Esophagus squamous epithelium (tissue), 5 donors: Measurements from ENCODE around the gene RAB22A. TPM values are rescaled to one million over a fixed set of nuclear protein-coding genes. Genes with fewer than 3 reads are reported as not detected.

Experiments
- DNase-seq: peaks from one replicate; lab custom pipeline; 2025; lab: John Stamatoyannopoulos, UW
- H3K27ac ChIP-seq, 4 donors: fragments of 200-600 bp; sonication (generic); one replicate each; pipeline ENCODE4 v1.5.1; 2016 to 2019; ENCODE audit warnings: mild to moderate bottlenecking in 1 of 4
- H3K27me3 ChIP-seq, 4 donors: fragments of 200-600 bp; sonication (generic); 1 replicate in 3 of 4; 2 replicates in 1 of 4; pipeline versions ENCODE4 v1.5.1 to v1.6.0; 2017 to 2021; ENCODE audit warnings: antibody characterized with exemption in 1 of 4
- H3K36me3 ChIP-seq, 3 donors: fragments of 200-600 bp; sonication (generic); one replicate each; pipeline ENCODE4 v1.5.1; 2016 to 2019
- H3K4me1 ChIP-seq, 3 donors: fragments of 200-600 bp; sonication (generic); one replicate each; pipeline ENCODE4 v1.5.1; 2017 to 2019
- H3K4me3 ChIP-seq, 4 donors: fragments of 200-600 bp; sonication (generic); 1 replicate in 3 of 4; 2 replicates in 1 of 4; pipeline ENCODE4 v1.5.1; 2016 to 2019; ENCODE audit warnings: mild to moderate bottlenecking in 2 of 4, moderate library complexity in 1 of 4
- H3K9me3 ChIP-seq, 3 donors: fragments of 200-600 bp; sonication (generic); one replicate each; pipeline ENCODE4 v1.5.1; 2016 to 2019
- CTCF ChIP-seq, 6 experiments: fragments of 450-650 bp in 4 of 6; fragments of 200-600 bp in 2 of 6; sonication (generic) in 2 of 6; IDR thresholded peaks; one replicate each; pipeline ENCODE4 v1.5.1; 2016 to 2019; ENCODE audit warnings: antibody characterized with exemption in 6 of 6, mild to moderate bottlenecking in 4 of 6, moderate library complexity in 4 of 6
- POLR2A ChIP-seq, 4 donors: fragments of 450-650 bp; IDR thresholded peaks; one replicate each; pipeline ENCODE4 v1.6.1; 2017; ENCODE audit warnings: antibody characterized with exemption in 4 of 4, mild to moderate bottlenecking in 4 of 4, moderate library complexity in 3 of 4
- WGBS, 2 donors: methylation state at CpG; one replicate each; pipeline ENCODE4 v1.1.5; 2018; 5-methylcytosine and 5-hydroxymethylcytosine counted together
- intact Hi-C: fragments of 100-400 bp; cut with DNase I; formaldehyde crosslinking; loops from one replicate; pipeline ENCODE4 v1.15.0; 2022
- total RNA-seq, 4 donors: library from RNA; depleted of rRNA; stranded (reverse); fragments of >200 nt; gene quantifications; one replicate each; pipeline ENCODE4 v1.1.0, GENCODE V29; 2016
- donor health status: DM: yes; HTN: yes; CAD: no.

The RAB22A gene
- total RNA-seq, 4 donors from 2014 or later, result 18.4 to 33.2 (median 21.4) TPM

DNA sequence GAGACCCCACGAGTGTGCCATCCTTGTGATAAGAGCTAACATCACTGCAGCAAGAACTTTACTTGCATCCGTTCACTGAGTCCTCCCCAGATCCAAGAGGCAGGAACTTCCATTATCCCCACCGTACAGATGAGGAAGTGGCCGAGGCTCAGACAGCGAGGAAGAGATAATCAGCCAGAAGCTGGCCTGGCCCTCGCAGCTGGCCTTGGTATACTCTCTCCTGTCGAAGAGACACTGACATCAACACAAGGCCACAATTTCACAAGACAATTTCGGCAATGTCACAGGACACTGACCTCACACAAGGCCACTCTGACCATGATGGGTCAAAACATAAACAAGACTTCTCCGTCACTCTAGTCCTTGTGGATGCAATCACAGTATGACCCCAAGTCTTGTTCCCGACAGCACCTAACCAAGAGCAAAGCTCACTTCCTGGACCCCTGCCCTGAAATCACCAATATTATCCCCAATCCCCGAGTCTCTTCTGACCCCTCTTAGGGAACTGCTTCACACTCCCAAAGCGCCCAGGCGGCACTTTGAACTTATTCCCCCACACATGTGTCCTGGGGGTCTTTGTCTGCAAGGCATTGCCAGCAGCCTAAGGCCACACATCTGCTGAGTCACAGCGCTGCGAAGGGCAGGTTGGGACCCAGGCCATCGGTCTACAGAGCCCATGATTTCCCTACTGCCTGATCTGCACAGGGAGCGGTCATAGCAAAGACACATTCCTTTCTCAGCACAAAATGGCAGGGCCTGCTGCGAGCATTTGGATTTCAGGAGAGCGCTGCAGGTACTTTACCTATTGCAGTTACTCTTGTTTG lies 64.7 kb downstream of the RAB22A start:
- WGBS, 2 donors, result 69 to 73% methylated on average over 15 to 18 of the region's 19 CpGs
- DNase-seq, result no peak
- TF ChIP-seq POLR2A (IDR thresholded peaks at IDR 0.05), result no peak
- TF ChIP-seq CTCF (IDR thresholded peaks at IDR 0.05), result no peak
- H3K36me3 ChIP-seq, result peaks cover 0 to 1% (median 0%) of the 10 kb centered on the region in 3 donors
- H3K27me3 ChIP-seq, result peaks cover 0 to 5% (median 0%) of the 10 kb centered on the region in 4 donors
- intact Hi-C loops, result no loop called here
- no peak overlapping the region for H3K27ac ChIP-seq
- H3K4me3 ChIP-seq, result no peak overlapping the region
- no peaks in the 10 kb centered on the region for H3K9me3 ChIP-seq
- H3K4me1 ChIP-seq, result no peaks in the 10 kb centered on the region

DNA sequence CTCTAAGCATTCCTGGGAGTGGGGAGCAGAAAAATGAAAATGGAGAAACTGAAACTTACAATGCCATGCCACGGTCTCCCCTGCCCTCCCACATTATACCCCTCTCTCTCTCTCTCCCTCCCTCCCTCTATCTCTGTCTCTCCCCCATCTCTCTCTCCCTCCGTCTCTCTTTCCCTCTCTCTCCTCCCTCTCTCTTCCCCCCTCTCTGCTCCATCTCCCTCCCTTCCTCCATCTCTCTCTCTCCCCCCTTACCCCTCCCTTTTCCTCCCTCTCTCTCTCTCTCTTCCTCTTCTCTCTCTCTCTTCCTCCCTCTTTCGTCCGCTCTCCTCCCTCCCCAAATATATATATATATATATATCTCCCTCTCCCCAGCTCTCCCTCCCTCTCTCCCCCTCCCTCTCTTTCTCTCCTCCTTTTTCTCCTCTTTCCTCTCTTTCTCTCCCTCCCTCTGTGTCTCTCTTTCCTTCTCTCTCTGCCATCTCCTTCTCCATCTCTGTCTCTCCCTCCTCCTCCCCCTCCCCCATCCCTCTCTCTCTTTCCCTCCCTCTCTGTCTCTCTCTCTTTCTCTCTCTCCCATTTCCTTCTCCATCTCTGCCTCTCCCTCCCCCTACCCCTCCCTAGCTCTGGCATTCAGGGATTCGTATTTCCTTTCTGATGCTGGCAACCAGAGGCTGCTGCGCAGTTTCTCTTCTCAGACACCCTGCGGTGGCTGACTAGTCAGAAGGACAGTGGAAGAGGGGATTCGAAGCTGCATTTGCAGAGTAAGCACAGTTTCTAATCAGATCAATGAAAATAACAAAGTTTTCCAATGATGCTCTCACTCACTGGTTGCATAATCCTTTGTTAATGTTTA lies 65.6 kb downstream of the RAB22A start:
- WGBS, 2 donors, result 49 to 52% methylated on average over 8 of the region's 8 CpGs
- Histone ChIP-seq H3K27ac (no peak overlapping the region), H3K4me1 (no peaks in the 10 kb centered on the region), H3K4me3 (no peak overlapping the region), H3K36me3 (no peaks in the 10 kb centered on the region), H3K27me3 (peaks cover 0 to 5% (median 0%) of the 10 kb centered on the region in 4 donors), H3K9me3 (no peaks in the 10 kb centered on the region)
- intact Hi-C loops, result no loop called here
- no peak for DNase-seq
- no peak for TF ChIP-seq CTCF (IDR thresholded peaks at IDR 0.05)
- TF ChIP-seq POLR2A (IDR thresholded peaks at IDR 0.05), result no peak

DNA sequence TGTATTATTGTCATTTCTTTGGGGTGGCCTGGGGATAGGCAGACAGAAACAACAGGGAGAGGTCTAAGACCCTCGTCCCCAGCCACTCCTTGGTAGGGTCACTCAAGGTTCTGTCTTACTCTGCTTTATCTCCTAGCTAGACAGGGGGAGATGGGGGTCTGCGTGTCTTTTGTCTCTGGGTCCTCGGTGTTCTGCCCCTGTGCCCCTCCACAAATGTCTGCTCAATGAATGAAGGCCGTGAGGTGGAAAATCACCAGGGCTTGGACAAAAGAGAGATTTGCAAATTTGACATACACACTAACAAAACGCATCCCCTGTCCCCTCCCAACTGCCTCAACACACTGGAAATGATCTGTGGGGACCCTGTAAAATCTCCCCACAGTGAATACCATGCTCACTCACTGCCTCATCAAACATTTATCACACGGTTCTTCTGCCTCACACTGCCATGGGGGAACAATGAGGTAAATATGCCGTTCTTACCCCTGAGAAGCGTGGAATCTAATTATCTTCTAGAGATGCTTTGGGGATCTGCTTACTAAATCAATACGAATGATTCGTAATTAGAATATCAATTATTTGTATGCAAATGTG lies 66.3 kb downstream of the RAB22A start:
- DNase-seq, result no peak
- no peak overlapping the region for H3K27ac ChIP-seq
- TF ChIP-seq CTCF (IDR thresholded peaks at IDR 0.05), result no peak
- no peak for TF ChIP-seq POLR2A (IDR thresholded peaks at IDR 0.05)
- intact Hi-C loops, result no loop called here
- no peaks in the 10 kb centered on the region for H3K36me3 ChIP-seq
- H3K4me1 ChIP-seq, result no peaks in the 10 kb centered on the region
- H3K4me3 ChIP-seq, result no peak overlapping the region
- H3K9me3 ChIP-seq, result no peaks in the 10 kb centered on the region
- WGBS, 2 donors, result 68 to 76% methylated on average over 10 of the region's 10 CpGs
- H3K27me3 ChIP-seq, result peaks cover 0 to 5% (median 0%) of the 10 kb centered on the region in 4 donors

DNA sequence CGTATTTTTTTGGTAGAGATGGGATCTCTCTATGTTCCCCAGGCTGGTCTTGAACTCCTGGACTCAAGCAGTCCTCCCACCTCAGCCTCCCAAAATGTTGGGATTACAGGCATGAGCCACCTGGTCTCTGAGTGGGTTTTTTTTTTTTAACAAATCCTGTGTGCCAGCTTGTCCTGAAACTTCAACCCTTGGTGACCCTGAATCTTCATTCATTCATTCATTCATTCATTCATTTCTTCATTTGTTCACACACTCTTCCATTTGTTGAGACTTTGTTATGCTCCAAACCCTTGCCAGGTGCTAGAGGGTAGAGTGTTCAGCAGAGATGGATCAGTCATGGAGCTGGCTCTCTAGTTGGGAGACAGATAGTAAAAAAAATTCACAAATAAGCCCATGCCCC lies 67.5 kb downstream of the RAB22A start:
- peaks cover 0 to 15% (median 0%) of the 10 kb centered on the region in 4 donors for H3K27me3 ChIP-seq
- H3K36me3 ChIP-seq, result no peaks in the 10 kb centered on the region
- H3K27ac ChIP-seq, result no peak overlapping the region
- WGBS, 2 donors, result 70 to 73% methylated on average over 1 of the region's 1 CpG
- TF ChIP-seq POLR2A (IDR thresholded peaks at IDR 0.05) (no peak), CTCF (IDR thresholded peaks at IDR 0.05) (no peak)
- intact Hi-C loops, result no loop called here
- H3K4me3 ChIP-seq, result no peak overlapping the region
- DNase-seq, result no peak
- no peaks in the 10 kb centered on the region for H3K4me1 ChIP-seq
- no peaks in the 10 kb centered on the region for H3K9me3 ChIP-seq
